GF-D8 (cell line): Measurements from ENCODE around the gene OTC.

Experiments
- DNase-seq: peaks from one replicate; lab custom pipeline; 2025; lab: John Stamatoyannopoulos, UW

The OTC gene

DNA sequence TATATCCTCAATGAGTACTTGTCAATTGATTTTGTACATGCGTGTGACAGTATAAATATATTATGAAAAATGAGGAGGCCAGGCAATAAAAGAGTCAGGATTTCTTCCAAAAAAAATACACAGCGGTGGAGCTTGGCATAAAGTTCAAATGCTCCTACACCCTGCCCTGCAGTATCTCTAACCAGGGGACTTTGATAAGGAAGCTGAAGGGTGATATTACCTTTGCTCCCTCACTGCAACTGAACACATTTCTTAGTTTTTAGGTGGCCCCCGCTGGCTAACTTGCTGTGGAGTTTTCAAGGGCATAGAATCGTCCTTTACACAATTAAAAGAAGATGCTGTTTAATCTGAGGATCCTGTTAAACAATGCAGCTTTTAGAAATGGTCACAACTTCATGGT is at the start of gene OTC:
OTC (plus strand) TSS at position 243 of the 400 bp plus-strand sequence; CDS start at position 336, 93 bp downstream.
- no peak for DNase-seq

GRCh38 chrX:38304010-38304409 is 48.4 kb upstream of the OTC start:
- no peak for DNase-seq

DNA sequence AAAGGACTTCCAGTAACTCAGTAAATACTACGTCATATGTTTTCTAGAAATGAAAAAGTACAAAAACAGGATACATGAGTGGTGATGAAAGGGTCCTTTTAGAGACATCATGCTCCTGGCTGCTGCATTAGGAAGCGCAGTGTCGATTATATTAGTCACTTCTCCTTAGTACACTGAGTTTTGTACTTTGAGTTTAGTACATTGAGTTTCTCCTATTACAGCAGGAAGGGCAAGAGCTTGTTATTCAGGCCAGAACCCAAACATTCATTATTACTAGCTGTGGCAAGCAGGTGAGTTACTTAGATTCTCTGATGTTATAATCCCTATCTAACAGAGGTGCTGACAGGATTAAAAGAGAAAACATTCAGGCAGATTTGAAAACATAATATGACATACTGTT is 46.4 kb upstream of the OTC start:
- DNase-seq, result no peak

DNA sequence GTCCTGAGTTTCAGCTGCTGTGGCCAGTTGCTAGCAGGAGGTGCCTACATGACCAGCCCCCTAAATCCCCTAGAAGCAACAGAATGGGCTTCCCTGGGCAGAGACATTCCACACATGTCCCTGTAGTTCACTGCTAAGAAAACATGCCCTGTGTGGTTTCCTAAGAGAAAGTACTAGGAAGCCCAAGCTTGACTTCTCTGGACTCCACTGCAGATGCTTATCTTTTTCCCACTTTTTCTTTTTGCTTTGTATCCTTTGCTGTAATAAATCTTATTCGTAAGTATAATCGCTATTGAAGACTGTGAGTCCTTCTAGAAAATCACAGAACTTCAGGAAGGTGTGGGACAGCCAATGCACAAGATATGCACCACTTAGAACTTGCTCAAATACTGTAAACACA is 40.7 kb upstream of the OTC start:
- DNase-seq, result no peak

GRCh38 chrX:38312436-38312835 is 40.0 kb upstream of the OTC start:
- DNase-seq, result no peak

DNA sequence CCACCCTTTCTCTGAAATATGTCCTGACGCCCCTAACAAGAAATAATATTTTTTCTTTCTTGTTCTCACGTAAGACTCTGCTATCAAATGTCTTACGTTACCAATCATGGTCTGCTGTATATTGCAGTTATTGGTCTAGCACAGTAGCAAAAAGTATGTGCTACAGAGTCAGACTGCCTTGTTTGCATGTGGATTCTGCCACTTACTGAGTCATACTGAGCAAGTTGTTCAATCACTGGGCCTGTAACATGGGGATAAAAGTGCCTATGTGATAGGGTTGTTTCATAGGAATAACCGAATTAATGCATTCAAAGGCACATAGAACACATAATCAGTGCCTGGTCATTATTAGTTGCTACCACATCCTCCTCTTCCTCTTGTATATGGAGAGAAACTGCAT is 39.2 kb upstream of the OTC start:
- no peak for DNase-seq

DNA sequence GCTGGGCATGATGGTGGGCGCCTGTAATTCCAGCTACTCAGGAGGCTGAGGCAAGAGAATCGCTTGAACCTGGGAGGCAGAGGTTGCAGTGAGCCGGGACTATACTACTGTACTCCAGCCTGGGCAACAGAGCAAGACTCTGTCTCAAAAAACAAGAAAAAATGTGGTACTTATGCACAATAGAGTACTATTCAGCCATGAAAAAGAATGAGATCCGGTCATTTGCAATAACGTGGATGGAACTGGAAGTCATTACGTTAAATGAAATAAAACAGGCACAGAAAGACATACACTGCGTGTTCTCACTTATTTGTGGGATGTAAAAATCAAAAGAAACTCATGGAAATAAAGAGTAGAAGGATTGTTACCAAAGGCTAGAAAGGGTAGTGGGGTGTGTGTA is 37.2 kb upstream of the OTC start:
- no peak for DNase-seq

GRCh38 chrX:38318196-38318595 is 34.2 kb upstream of the OTC start:
- DNase-seq, result peak; percentile 85

GRCh38 chrX:38318606-38319005 is 33.8 kb upstream of the OTC start:
- no peak for DNase-seq

DNA sequence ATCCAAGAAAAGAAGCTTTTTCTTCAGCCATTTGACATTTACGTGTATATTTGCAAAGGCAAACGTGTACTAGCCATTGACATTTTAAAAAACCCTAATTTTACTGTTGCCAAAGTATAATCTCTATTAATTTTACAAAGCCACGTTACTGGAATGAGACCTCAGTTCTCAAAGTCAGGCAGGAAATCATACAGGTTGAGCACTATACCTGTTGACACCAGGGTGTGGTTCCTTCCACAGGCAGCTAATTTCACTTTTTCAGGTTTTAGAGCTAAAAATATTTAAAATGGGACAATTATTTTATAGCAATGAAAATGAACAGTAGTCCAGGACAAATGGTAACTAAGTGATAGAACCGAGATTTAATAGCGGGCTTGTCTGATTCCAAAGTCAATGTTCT is 31.6 kb upstream of the OTC start:
- no peak for DNase-seq

GRCh38 chrX:38326086-38326485 is 26.3 kb upstream of the OTC start:
- DNase-seq, result no peak

- peak; percentile 78 for DNase-seq
Measured at GRCh38 chrX:38327007-38327774, 25.2 kb upstream of the OTC start, which contains the start of gene RPGR. Gene RPGR, minus strand, starts transcription at chrX:38327509. Its CDS starts 142 bp downstream, at chrX:38327367.

DNA sequence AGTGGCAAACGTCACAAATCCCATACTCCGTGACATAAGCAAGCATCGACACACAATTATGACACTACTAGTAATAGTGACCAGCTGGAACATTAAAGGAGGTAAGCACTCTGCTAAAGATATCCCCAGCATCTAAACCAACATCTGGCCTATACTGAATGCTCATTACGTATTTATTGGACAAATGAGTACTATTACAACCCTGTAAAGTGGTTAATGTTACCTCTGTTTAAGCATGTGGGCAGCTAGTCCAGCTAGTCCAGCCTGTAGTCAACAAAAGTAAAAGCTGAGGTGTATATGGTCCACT is 24.7 kb upstream of the OTC start:
- no peak for DNase-seq

GRCh38 chrX:38332505-38332904 is 19.9 kb upstream of the OTC start:
- no peak for DNase-seq

- no peak for DNase-seq
Measured at GRCh38 chrX:38335382-38335781, 17.0 kb upstream of the OTC start.

GRCh38 chrX:38336538-38337240 is 15.7 kb upstream of the OTC start:
- DNase-seq, result no peak

GRCh38 chrX:38341442-38341841 is 11.0 kb upstream of the OTC start:
- DNase-seq, result no peak

DNA sequence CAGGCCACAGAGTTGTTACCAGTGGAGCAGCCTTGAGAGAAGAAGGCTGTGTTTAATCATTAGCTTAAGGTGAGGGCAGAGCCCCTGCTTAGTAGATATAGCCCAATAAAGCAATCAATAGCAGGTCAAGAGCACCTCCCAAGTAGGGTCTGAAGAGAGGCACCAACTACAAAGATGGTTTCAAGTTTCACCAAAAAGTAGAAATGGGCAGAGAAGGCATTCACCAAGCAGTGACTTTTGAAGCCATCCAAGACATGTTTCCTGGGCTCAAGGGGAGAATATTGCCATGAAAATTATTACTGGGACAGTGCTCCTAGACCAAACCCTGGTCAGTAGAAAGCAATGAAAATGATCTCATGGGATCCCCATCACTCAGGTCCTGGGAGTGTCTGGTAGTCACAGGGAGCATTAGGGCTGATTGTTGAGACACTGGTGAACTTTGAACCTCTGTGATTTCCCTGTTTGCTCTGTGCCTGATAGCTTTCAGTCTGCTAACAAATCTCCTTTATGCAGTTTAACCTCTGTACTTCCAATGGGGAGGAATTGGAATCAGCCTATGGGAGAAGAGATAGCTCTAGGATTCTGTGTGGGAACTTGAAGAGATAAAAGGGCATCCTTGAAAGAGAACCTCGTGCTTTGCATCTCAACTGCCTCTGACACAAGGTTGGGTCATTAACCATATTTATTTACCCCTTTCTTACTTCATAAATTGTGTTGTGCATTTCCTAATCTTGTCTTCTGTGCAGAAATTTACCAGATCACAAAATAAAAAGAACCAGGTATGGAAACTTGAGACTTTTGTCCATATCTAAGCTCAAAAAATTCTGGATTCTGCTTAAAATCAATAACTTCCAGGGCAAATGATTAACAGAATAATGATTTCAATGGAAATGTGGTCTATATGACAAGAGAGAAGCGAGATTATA is 9.3 kb upstream of the OTC start:
- no peak for DNase-seq

- no peak for DNase-seq
Measured at GRCh38 chrX:38346150-38346549, 6.3 kb upstream of the OTC start.

- peak; percentile 70 for DNase-seq
Measured at GRCh38 chrX:38347136-38347535, 5.3 kb upstream of the OTC start.

DNA sequence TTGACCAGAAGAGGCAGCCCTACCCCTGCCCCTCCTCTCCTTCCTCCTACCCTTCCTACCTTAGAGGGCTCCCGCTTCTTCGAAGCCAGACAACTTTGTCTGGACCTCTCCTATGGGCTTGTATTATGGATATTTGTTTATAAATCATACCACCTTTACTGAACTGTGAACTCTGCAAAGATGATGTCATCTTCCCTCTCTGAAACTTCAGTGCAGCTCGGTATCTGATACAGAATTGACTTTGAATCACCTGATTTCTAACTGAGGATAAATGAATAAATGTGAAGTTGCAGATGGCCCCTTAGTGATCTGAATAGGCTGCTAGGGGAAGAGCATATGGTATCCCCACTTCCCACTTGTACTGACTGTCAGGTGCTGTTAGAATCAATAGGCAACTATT is 1.1 kb upstream of the OTC start:
- DNase-seq, result no peak

DNA sequence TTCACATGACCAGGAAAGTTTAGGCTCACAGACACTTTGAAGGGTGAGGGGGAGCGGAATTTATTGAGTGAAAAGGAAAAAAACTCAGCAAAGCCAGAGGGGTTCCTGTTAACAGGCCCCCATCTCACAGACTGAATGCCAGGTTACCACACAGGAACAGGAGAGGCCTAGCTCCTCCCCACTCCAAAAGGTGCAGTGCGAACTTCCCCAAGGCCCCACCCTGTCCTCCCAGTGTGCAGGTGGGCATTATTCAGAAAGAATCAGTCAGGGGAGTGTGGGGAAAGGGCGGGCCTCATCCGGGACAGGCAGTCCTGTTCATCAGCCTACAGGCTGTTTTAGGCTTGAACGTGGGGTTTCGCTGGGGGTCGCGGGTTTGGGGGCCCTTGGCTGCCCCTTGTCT is 4.0 kb downstream of the OTC start:
- DNase-seq, result no peak
